Bronchial epithelial cell (primary cell): ENCODE data around the gene BSG. TPM values are rescaled to one million over a fixed set of nuclear protein-coding genes. Genes with fewer than 3 reads are reported as not detected.
"Not testable (repeated sequence)": the region's sequence is repeated elsewhere in the genome, so short reads cannot be mapped to it uniquely, and the experiment has no call there.

ENCODE experiments used
- DNase-seq: peaks from one replicate; pipeline ENCODE4 v3.0.0-alpha.2; 2010; ENCODE audit warnings: low read depth
- FAIRE-seq: peaks from 2 replicates; lab custom pipeline; 2011; peaks lifted over from hg19 to GRCh38; lab: Jason Lieb, UNC
- H3K27me3 ChIP-seq: 2 replicates; pipeline ENCODE4 v1.5.1; 2011; ENCODE audit warnings: low read length; ENCODE audit not compliant: control insufficient read depth, insufficient read depth
- H3K36me3 ChIP-seq: 2 replicates; pipeline ENCODE4 v1.5.1; 2011; ENCODE audit warnings: low read length; ENCODE audit not compliant: control insufficient read depth, insufficient read depth
- H3K4me3 ChIP-seq: 2 replicates; pipeline ENCODE4 v1.5.1; 2011; ENCODE audit warnings: mild to moderate bottlenecking, low read depth, low read length, control low read depth
- CTCF ChIP-seq: IDR thresholded peaks from 2 replicates; pipeline ENCODE4 v1.5.1; 2011; ENCODE audit warnings: mild to moderate bottlenecking, moderate library complexity, low read length, control low read depth, inconsistent platforms; ENCODE audit not compliant: insufficient read depth, severe bottlenecking
- total RNA-seq: library from RNA; depleted of rRNA; stranded (reverse); fragments of >200 nt; gene quantifications from 2 replicates; pipeline ENCODE4 v1.2.1, GENCODE V29; 2014

The BSG gene
- total RNA-seq, 1 donor from 2014 or later = 369 TPM

GRCh38 chr19:617551-618246 lies 45.3 kb downstream of the BSG start:
- no peak for DNase-seq
- no peaks in the 10 kb centered on the region for H3K27me3 ChIP-seq
- FAIRE-seq = no peak
- no peak overlapping the region for H3K4me3 ChIP-seq
- no peak for TF ChIP-seq CTCF
- peaks cover 13% of the 10 kb centered on the region for H3K36me3 ChIP-seq

GRCh38 chr19:618247-618619 lies 45.8 kb downstream of the BSG start:
- Histone ChIP-seq H3K4me3 (no peak overlapping the region), H3K36me3 (peaks cover 14% of the 10 kb centered on the region), H3K27me3 (no peaks in the 10 kb centered on the region)
- DNase-seq (no peak), FAIRE-seq (no peak)
- TF ChIP-seq CTCF = no peak

- no peak overlapping the region for H3K4me3 ChIP-seq
- DNase-seq (no peak), FAIRE-seq (no peak)
- H3K36me3 ChIP-seq = peaks cover 17% of the 10 kb centered on the region
- H3K27me3 ChIP-seq = no peaks in the 10 kb centered on the region
- no peak for TF ChIP-seq CTCF
These were observed 46.4 kb downstream of the BSG start for GRCh38 chr19:618674-619285.

DNA sequence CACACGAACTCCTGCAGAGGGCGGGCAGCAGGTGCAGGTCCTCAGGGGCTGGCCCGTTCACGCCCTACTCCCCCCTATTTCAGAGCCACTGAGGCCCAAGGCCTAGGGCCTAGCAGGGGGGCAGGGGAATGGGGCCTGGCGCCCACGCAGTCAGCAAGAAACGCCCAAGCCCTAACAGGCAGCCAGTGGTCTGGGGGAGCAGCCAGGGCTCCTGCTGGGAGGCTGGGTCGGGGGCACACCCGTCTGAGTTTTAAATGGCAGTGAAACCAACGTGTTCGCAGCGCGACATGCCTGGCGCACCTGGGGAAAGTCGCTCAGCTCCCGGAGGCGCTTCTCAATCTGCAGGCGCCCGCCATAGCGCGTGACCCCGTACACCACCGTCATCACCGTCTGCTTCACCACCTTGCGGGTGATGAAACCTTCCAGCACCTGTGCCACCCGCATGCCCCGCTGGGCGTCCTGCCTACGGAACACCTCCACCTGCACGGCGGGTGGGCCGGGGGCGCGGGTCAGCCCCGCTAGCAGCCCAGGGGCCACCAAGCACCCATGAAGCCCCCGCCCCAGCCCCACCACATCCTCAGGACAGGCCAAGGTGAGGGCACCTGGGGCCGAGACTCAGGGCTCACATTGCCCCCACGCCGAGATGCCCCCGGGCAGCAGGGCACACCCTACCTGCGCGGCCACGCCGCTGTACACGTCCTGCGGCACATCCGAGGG lies 47.0 kb downstream of the BSG start:
- no peak for FAIRE-seq
- H3K27me3 ChIP-seq = no peaks in the 10 kb centered on the region
- peaks cover 17% of the 10 kb centered on the region for H3K36me3 ChIP-seq
- DNase-seq = no peak
- no peak for TF ChIP-seq CTCF
- no peak overlapping the region for H3K4me3 ChIP-seq

- H3K36me3 ChIP-seq = peaks cover 17% of the 10 kb centered on the region
- no peaks in the 10 kb centered on the region for H3K27me3 ChIP-seq
- no peak for TF ChIP-seq CTCF
- DNase-seq (no peak), FAIRE-seq (no peak)
- H3K4me3 ChIP-seq = no peak overlapping the region
These were observed 47.9 kb downstream of the BSG start for GRCh38 chr19:620166-620862.

DNA sequence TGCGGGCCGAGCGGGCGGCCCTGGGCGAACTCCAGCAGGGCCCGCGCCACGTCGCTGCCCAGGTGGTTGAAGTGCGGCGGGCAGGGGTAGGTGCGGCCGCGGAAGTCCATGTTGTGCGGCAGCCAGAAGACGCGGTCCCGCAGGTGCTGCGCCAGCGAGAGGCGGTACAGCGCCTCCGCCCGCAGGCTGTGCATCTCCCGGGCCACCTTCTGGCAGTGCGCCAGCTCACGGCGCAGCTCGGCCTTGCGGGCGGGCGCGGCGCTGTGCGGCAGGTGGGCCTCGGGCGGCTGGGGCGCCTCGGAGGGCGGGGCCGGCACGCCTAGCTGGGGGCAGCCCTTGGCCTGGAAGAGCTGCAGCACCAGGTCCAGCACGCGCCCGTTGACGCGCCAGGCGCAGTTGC lies 48.8 kb downstream of the BSG start:
- FAIRE-seq, H3K4me3 ChIP-seq, H3K27me3 ChIP-seq, DNase-seq: not testable (repeated sequence)
- peaks cover 17% of the 10 kb centered on the region for H3K36me3 ChIP-seq
